RWPE2 (cell line): ENCODE data around the gene GRAMD1B.

Experiments used
- ATAC-seq: fragments of 200-7000 bp; cut with Tn5 transposase; 3 replicates; pipeline ENCODE4 v1.9.1; 2021; ENCODE audit warnings: low read depth
- DNase-seq: peaks from one replicate; pipeline ENCODE4 v3.0.0-alpha.2; 2020; ENCODE audit warnings: low spot score
- H3K27ac ChIP-seq: fragments of 450-650 bp; 2 replicates; pipeline ENCODE4 v1.5.1; 2017; ENCODE audit warnings: mild to moderate bottlenecking; ENCODE audit not compliant: poor library complexity, severe bottlenecking
- H3K27me3 ChIP-seq: fragments of 250-450 bp; sonication (Bioruptor Pico); 2 replicates; pipeline ENCODE4 v1.5.1; 2021; ENCODE audit warnings: mild to moderate bottlenecking, moderate library complexity; ENCODE audit not compliant: insufficient read depth, poor library complexity, severe bottlenecking
- H3K36me3 ChIP-seq: fragments of 250-450 bp; sonication (Bioruptor Pico); 2 replicates; pipeline ENCODE4 v1.5.1; 2020; ENCODE audit warnings: low read depth, mild to moderate bottlenecking, moderate library complexity
- H3K4me1 ChIP-seq: fragments of 250-450 bp; sonication (Bioruptor Pico); 2 replicates; pipeline ENCODE4 v1.5.1; 2021; ENCODE audit warnings: mild to moderate bottlenecking, moderate library complexity; ENCODE audit not compliant: insufficient read depth, poor library complexity, severe bottlenecking
- H3K4me3 ChIP-seq: fragments of 250-450 bp; sonication (Bioruptor Pico); 2 replicates; pipeline ENCODE4 v1.5.1; 2021; ENCODE audit warnings: mild to moderate bottlenecking, moderate library complexity; ENCODE audit not compliant: severe bottlenecking
- H3K9me3 ChIP-seq: fragments of 250-450 bp; sonication (Bioruptor Pico); 2 replicates; pipeline ENCODE4 v1.5.1; 2021; ENCODE audit warnings: mild to moderate bottlenecking, moderate library complexity; ENCODE audit not compliant: severe bottlenecking
- CTCF ChIP-seq: fragments of 450-650 bp; IDR thresholded peaks from one replicate; pipeline ENCODE4 v1.5.1; 2017; ENCODE audit warnings: mild to moderate bottlenecking, moderate library complexity; ENCODE audit not compliant: poor library complexity, severe bottlenecking

GRAMD1B gene

DNA sequence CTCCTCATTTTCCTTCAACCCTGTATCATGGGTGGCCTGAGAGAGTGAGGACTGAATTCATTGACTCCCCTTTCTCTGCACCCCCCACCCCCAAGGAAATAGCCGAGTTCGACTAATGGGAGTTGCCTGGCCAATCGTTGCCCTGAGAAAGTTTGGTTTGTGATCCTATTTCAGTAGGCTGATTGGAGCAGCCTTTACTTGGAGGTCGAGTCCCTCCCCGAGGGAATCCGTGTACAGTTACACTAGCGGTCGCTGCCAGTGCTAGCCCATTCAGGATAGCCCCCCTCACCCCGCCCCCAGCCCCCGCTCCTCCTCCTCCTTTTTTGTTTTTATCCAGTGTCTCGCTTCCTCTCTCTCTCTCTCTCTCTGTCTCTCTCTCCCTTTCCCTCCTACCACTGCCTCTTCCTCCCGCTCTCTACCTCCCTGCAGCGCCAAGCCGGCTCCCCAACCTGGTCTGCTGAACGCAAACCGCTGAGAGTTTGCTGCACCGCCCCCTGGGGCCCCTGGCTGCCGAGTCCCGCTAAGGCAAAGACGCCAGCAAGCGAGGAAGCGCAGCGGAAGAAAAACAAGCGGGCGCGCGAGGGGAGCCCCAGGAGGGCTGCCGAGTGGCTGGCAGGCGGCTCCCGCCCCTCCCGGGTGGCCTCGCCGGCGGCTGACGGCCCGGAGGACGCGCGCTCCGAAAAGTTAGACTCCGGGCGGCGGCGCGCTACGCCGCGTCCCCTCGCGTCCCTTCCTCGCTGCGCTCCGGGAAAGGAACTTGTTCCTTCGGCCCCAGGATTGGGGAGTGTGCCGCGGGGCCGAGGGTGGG is at the start of gene GRAMD1B:
GRAMD1B (plus strand) TSS at position 357 of the 808 bp plus-strand sequence. CDS start 524 bp downstream, outside the sequence.
- no peaks in the 10 kb centered on the region for H3K9me3 ChIP-seq
- H3K36me3 ChIP-seq = no peaks in the 10 kb centered on the region
- H3K4me3 ChIP-seq = peak within 1 kb of the TSS; percentile 39
- peak; percentile 20 for TF ChIP-seq CTCF
- H3K4me1 ChIP-seq = peaks cover 11% of the 10 kb centered on the region
- H3K27ac ChIP-seq = peak within 1 kb of the TSS; percentile 7
- H3K27me3 ChIP-seq = no peaks in the 10 kb centered on the region
- DNase-seq = peak; percentile 65
- peak; percentile 46 for ATAC-seq

DNA sequence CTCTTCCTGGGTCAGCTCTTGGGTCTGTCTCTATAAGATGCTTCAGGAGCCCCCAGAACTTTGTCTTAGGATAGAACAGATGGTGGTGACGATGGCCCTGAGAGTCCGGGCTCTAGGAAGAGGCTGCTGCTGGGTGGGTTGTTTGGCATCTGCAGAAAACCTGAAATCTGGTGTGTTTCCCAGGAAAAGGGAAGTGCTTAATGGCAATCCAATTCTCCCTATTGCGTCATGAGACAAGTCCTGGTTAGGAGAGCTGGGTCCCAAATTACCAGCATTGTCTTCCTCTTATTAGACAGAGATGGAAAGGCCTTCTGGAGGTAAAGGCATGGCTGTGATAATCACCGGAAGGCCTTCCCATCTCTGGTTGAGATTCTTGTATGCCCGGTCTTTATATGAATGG is 48.9 kb upstream of the GRAMD1B start:
- Histone ChIP-seq H3K27ac (no peak overlapping the region), H3K36me3 (no peaks in the 10 kb centered on the region), H3K4me1 (no peaks in the 10 kb centered on the region), H3K4me3 (no peak overlapping the region), H3K9me3 (no peaks in the 10 kb centered on the region), H3K27me3 (peaks cover 5% of the 10 kb centered on the region)
- ATAC-seq = no peak
- no peak for TF ChIP-seq CTCF
- DNase-seq = no peak

DNA sequence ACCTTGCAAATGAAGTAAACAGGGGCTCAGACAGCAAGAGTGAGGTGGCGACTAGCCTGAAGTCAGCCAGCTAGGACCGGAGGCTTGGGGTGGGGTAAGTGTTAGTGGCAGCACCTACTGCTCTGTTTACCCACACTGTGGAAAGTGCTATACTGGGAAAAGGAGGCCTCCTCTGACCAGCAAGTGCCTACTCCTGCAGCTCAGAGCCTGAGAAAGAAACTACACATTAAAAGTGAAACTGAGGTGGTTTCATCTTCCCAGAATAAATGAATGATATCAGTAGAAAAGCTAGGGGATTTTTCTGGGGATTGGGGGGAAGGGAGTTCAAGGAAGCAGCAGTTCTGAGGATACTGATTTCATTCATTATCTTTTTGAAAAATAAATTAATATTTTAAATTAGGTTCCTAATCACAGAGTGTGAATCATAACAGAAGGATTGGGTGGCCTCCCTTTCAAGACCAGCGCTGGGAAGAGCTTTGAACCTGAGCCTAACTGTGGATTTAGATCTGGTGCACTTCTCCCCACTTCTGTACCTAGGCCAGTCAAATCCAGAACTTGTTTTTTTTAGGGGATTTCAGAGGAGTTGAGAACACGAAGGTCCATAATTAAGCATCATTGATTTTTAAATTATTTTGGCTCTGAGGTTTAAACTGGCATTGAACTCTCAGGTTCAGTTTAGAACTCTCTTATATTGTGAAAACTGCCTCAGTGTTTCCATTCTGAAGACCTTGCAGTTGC is 48.1 kb upstream of the GRAMD1B start:
- Histone ChIP-seq H3K36me3 (no peaks in the 10 kb centered on the region), H3K27ac (no peak overlapping the region), H3K4me1 (no peaks in the 10 kb centered on the region), H3K27me3 (no peaks in the 10 kb centered on the region), H3K9me3 (no peaks in the 10 kb centered on the region), H3K4me3 (no peak overlapping the region)
- ATAC-seq (no peak), DNase-seq (no peak)
- TF ChIP-seq CTCF = no peak

DNA sequence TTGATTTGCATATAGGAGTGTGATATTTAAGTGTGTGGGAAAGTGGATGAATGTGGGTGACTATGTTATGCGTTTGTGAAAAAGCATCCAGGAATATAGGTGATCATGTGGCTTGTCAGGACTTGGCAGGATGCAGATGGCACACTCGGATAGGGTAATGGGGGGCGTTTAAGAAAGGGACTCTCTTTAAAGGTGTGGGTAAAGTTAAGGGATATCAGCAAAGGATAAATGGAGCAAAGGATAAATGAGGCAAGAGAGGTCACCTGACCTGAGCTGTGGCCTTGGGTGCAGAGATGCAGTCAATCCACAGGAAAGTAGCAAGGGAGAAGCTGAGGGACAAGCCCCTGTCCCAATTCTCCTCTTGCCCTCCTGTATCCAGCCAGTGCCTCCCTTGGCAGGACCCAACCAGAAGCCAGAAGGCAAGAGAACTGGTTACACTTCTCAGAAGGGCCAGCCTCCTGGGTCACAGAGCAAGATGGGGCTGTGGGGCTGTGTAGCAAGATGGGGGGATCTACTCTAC is 47.5 kb upstream of the GRAMD1B start:
- H3K36me3 ChIP-seq = no peaks in the 10 kb centered on the region
- DNase-seq (no peak), ATAC-seq (no peak)
- H3K9me3 ChIP-seq = no peaks in the 10 kb centered on the region
- no peak overlapping the region for H3K27ac ChIP-seq
- H3K27me3 ChIP-seq = no peaks in the 10 kb centered on the region
- no peak overlapping the region for H3K4me3 ChIP-seq
- no peak for TF ChIP-seq CTCF
- no peaks in the 10 kb centered on the region for H3K4me1 ChIP-seq
